Spleen (tissue), 7 donors: ENCODE results near the gene CBFA2T2.

Experiments
- POLR2A ChIP-seq, 3 donors: fragments of 450-650 bp; IDR thresholded peaks; one replicate each; pipeline ENCODE4 v1.5.1; 2017; ENCODE audit warnings: antibody characterized with exemption in 3 of 3, mild to moderate bottlenecking in 1 of 3
- POLR2AphosphoS5 ChIP-seq, 3 donors: sonication (generic); formaldehyde crosslinking; IDR thresholded peaks; one replicate each; pipeline ENCODE4 v1.5.1; 2017; ENCODE audit warnings: antibody characterized with exemption in 3 of 3
- TF ChIP-seq, protein P1 (sequence below), 11 experiments: fragments of 200-600 bp in 7 of 11; fragments of 450-650 bp in 4 of 11; sonication (generic) in 4 of 11; IDR thresholded peaks in 8 of 11; conservative IDR thresholded peaks in 3 of 11; 1 replicate in 7 of 11; 2 replicates in 4 of 11; pipeline versions ENCODE4 v1.4.0 to v1.8.0; 2016 to 2021; ENCODE audit warnings: antibody characterized with exemption in 11 of 11, inconsistent platforms in 4 of 11, mild to moderate bottlenecking in 1 of 11
- donor health status: DM: no; HTN: no; CAD: no; lungs with moderate emphysema.
- donor health status: DM: no; HTN: no; CAD: no.
- donor health status: DM: no; HTN: no; CAD: no.

DNA sequence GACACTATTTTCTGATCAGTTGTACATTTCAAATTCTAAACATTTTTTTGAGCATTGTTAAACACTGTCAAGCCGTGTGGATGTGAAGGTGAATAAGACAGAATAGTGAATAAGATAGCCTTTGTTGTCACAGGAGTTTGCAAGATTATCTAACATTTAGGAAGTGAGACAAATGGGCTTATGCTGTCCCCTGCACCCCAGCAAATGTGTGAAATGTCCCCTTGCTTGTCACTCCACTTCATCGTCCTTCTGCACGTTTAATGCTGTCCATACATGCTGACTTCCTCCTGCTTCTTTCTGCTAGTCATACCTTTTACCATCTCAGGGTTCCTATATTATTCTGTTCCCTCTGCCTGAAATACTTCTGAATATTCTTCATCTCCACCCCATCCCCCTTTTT lies 62.6 kb downstream of the CBFA2T2 start:
- no peak for TF ChIP-seq POLR2A (IDR thresholded peaks at IDR 0.05)
- TF ChIP-seq, protein P1, sequence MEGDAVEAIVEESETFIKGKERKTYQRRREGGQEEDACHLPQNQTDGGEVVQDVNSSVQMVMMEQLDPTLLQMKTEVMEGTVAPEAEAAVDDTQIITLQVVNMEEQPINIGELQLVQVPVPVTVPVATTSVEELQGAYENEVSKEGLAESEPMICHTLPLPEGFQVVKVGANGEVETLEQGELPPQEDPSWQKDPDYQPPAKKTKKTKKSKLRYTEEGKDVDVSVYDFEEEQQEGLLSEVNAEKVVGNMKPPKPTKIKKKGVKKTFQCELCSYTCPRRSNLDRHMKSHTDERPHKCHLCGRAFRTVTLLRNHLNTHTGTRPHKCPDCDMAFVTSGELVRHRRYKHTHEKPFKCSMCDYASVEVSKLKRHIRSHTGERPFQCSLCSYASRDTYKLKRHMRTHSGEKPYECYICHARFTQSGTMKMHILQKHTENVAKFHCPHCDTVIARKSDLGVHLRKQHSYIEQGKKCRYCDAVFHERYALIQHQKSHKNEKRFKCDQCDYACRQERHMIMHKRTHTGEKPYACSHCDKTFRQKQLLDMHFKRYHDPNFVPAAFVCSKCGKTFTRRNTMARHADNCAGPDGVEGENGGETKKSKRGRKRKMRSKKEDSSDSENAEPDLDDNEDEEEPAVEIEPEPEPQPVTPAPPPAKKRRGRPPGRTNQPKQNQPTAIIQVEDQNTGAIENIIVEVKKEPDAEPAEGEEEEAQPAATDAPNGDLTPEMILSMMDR (IDR thresholded peaks at IDR 0.05 in 8 of 11, conservative IDR thresholded peaks at IDR 0.05 in 3 of 11): no peak
- no peak for TF ChIP-seq POLR2AphosphoS5 (IDR thresholded peaks at IDR 0.05)
